ENCODE results near the gene RNF31. TPM values are rescaled to one million over a fixed set of nuclear protein-coding genes. Genes with fewer than 3 reads are reported as not detected.

The RNF31 gene
- total and polyA plus RNA-seq, 8 donors: 53.2 to 523 (median 78.7) TPM

DNA sequence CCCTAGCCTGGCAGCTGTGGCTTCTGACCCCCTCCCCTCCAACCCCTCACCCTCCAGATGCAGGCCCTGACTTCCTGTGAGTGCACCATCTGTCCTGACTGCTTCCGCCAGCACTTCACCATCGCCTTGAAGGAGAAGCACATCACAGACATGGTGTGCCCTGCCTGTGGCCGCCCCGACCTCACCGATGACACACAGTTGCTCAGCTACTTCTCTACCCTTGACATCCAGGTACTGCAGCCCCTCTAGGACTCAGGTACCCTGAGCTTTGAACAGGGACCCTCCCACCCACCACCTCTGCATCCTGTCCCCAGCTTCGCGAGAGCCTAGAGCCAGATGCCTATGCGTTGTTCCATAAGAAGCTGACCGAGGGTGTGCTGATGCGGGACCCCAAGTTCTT is 7.8 kb downstream of the RNF31 start:
- TF ChIP-seq POLR2AphosphoS5 (IDR thresholded peaks at IDR 0.05): no peak
- no peak for TF ChIP-seq EP300 (IDR thresholded peaks at IDR 0.05)
- TF ChIP-seq CTCF (IDR thresholded peaks at IDR 0.05): no peak
- TF ChIP-seq POLR2A (IDR thresholded peaks at IDR 0.05): no peak

DNA sequence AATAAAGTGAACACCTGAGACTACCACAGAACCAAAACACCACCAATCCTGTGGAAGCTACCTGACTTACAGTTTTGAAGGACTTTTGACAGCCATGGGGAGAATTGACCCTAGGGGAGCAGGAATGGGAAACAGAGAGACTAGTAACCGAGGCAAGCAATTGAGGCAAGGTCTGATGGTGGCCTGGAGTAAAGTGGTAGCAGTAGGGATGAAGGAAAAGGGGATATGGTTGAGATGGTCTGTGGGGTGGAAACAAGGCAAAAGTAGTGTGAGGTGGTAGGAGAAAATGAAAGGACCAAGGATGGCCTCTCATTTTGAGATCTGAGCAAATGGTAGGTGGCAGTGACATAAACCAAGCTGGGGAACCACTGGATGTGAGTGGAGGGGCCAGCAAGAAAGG is 9.5 kb downstream of the RNF31 start:
- Histone ChIP-seq H3K27ac (no peak overlapping the region), H3K27me3 (no peaks in the 10 kb centered on the region), H3K36me3 (peaks cover 49 to 87% (median 83%) of the 10 kb centered on the region in 4 donors), H3K4me1 (peaks cover 9 to 15% (median 11%) of the 10 kb centered on the region in 4 donors), H3K9me3 (no peaks in the 10 kb centered on the region), H3K4me3 (no peak overlapping the region)
- DNase-seq: no peak
- whole genome bisulfite sequencing, 5 donors: 84 to 94% (median 92%) methylated on average over 1 of the region's 1 CpG
- TF ChIP-seq POLR2A (IDR thresholded peaks at IDR 0.05) (no peak), POLR2AphosphoS5 (IDR thresholded peaks at IDR 0.05) (no peak), CTCF (IDR thresholded peaks at IDR 0.05) (no peak), EP300 (IDR thresholded peaks at IDR 0.05) (no peak)
- intact Hi-C loops (cut with DNase I; ENCODE audit: low total_unique reads): no loop called here

More for the DNA sequence above, 7.8 kb downstream of the RNF31 start:
- no peaks in the 10 kb centered on the region for H3K27me3 ChIP-seq
- H3K27ac ChIP-seq: no peak overlapping the region
- H3K4me1 ChIP-seq: peaks cover 0 to 9% (median 2%) of the 10 kb centered on the region in 4 donors
- H3K4me3 ChIP-seq: no peak overlapping the region
- DNase-seq: no peak
- H3K36me3 ChIP-seq: peaks cover 57 to 98% (median 94%) of the 10 kb centered on the region in 4 donors
- WGBS, 5 donors: 94 to 99% (median 95%) methylated on average over 9 to 10 of the region's 10 CpGs
- H3K9me3 ChIP-seq: no peaks in the 10 kb centered on the region
- intact Hi-C loops (cut with DNase I; ENCODE audit: low total_unique reads): no loop called here

GRCh38 chr14:24157331-24157730 is 10.0 kb downstream of the RNF31 start:
- 88 to 94% (median 90%) methylated on average over 12 of the region's 12 CpGs for WGBS, 5 donors
- Histone ChIP-seq H3K27ac (no peak overlapping the region), H3K27me3 (no peaks in the 10 kb centered on the region), H3K36me3 (peaks cover 47 to 82% (median 79%) of the 10 kb centered on the region in 4 donors), H3K9me3 (no peaks in the 10 kb centered on the region), H3K4me1 (peaks cover 12 to 20% (median 16%) of the 10 kb centered on the region in 4 donors), H3K4me3 (no peak overlapping the region)
- TF ChIP-seq POLR2AphosphoS5 (IDR thresholded peaks at IDR 0.05) (no peak), EP300 (IDR thresholded peaks at IDR 0.05) (no peak), POLR2A (IDR thresholded peaks at IDR 0.05) (no peak), CTCF (IDR thresholded peaks at IDR 0.05) (no peak)
- intact Hi-C loops (cut with DNase I; ENCODE audit: low total_unique reads): no loop called here
- DNase-seq: no peak

DNA sequence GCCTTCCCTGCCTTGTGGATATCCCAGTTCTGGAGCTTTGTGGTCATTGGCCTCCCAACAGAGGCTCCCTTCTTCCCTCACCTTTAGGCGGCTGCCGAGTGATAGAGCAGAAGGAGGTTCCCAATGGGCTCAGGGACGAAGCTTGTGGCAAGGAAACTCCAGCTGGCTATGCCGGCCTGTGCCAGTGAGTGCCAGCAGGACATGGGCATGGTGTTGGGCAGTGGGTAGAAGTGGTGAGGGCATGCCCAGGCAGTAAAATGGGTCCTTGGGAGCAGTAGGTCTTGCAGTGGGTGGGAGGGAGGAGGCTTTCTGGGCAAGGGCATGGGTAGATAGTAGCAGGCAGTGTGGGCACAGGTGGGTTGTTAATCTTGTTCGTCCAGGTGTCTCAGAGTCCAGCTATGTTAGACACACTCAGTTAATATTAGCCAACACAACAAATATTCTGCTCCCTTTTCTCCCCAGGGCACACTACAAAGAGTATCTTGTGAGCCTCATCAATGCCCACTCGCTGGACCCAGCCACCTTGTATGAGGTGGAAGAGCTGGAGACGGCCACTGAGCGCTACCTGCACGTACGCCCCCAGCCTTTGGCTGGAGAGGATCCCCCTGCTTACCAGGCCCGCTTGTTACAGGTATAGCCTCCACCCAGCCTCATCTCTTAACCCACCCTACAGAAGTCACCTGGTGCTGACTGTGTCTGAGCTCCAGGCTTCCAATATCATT is 12.6 kb downstream of the RNF31 start:
- no peak for DNase-seq
- H3K27ac ChIP-seq: peak overlapping the region; percentile 16 to 97 (median 95)
- H3K27me3 ChIP-seq: no peaks in the 10 kb centered on the region
- intact Hi-C loops (cut with DNase I; ENCODE audit: low total_unique reads): no loop called here
- WGBS, 5 donors: 78 to 89% (median 83%) methylated on average over 11 of the region's 11 CpGs
- H3K4me1 ChIP-seq: peaks cover 26 to 46% (median 40%) of the 10 kb centered on the region in 4 donors
- peaks cover 62 to 81% (median 76%) of the 10 kb centered on the region in 4 donors for H3K36me3 ChIP-seq
- no peak overlapping the region for H3K4me3 ChIP-seq
- no peaks in the 10 kb centered on the region for H3K9me3 ChIP-seq
- TF ChIP-seq EP300 (IDR thresholded peaks at IDR 0.05) (no peak), POLR2A (IDR thresholded peaks at IDR 0.05) (no peak), CTCF (IDR thresholded peaks at IDR 0.05) (no peak), POLR2AphosphoS5 (IDR thresholded peaks at IDR 0.05) (no peak)
